Retinal pigment epithelial cell (primary cell): ENCODE measurements around the gene ARID3B.
A peak's percentile ranks its signal among the peaks of the same experiment; 100 is the strongest.

Experiments used
- DNase-seq: peaks from one replicate; pipeline ENCODE4 v3.0.0-alpha.2; 2010; ENCODE audit warnings: low read depth
- H3K4me3 ChIP-seq: 2 replicates; pipeline ENCODE4 v1.5.1; 2011; ENCODE audit warnings: mild to moderate bottlenecking, low read length, control low read depth, moderate library complexity
- CTCF ChIP-seq: conservative IDR thresholded peaks from 2 replicates; pipeline ENCODE4 v1.5.1; 2011; ENCODE audit warnings: low read depth, low read length, control low read depth, inconsistent platforms

Gene ARID3B

GRCh38 chr15:74548241-74548640, 7.2 kb downstream of the ARID3B start:
- peak; percentile 34 for DNase-seq
- TF ChIP-seq CTCF: no peak
- H3K4me3 ChIP-seq: no peak overlapping the region

- H3K4me3 ChIP-seq: no peak overlapping the region
- DNase-seq: no peak
- TF ChIP-seq CTCF: no peak
Observed at GRCh38 chr15:74549816-74550215, 8.8 kb downstream of the ARID3B start.

GRCh38 chr15:74551714-74552113, 10.7 kb downstream of the ARID3B start:
- TF ChIP-seq CTCF: no peak
- H3K4me3 ChIP-seq: no peak overlapping the region
- DNase-seq: no peak

GRCh38 chr15:74552773-74553441, 11.9 kb downstream of the ARID3B start:
- H3K4me3 ChIP-seq: no peak overlapping the region
- no peak for TF ChIP-seq CTCF
- DNase-seq: no peak

- no peak for DNase-seq
- no peak overlapping the region for H3K4me3 ChIP-seq
- no peak for TF ChIP-seq CTCF
Observed at GRCh38 chr15:74555192-74555591, 14.2 kb downstream of the ARID3B start.

- no peak for DNase-seq
- TF ChIP-seq CTCF: no peak
- H3K4me3 ChIP-seq: no peak overlapping the region
Observed at GRCh38 chr15:74558706-74559105, 17.7 kb downstream of the ARID3B start.

- no peak for DNase-seq
- H3K4me3 ChIP-seq: no peak overlapping the region
- TF ChIP-seq CTCF: no peak
Observed at GRCh38 chr15:74563442-74563841, 22.4 kb downstream of the ARID3B start.
